GM19372 (cell line): ENCODE results near the gene MBNL2.

Experiments
- ATAC-seq: cut with Tn5 transposase; IDR thresholded peaks from one replicate; pipeline ENCODE4 v1.9.1; 2021; ENCODE audit warnings: mild to moderate bottlenecking, low read depth, moderate library complexity; ENCODE audit not compliant: unreplicated experiment

Gene MBNL2

GRCh38 chr13:97221989-97222700 is at the start of gene MBNL2:
Gene MBNL2, plus strand, starts transcription at chr13:97222333. Its CDS starts 53,903 bp downstream, at chr13:97276236.
- ATAC-seq: peak; percentile 97

- ATAC-seq: no peak
These were observed 47.5 kb upstream of the MBNL2 start for GRCh38 chr13:97174638-97175037.

- ATAC-seq: no peak
These were observed 47.1 kb upstream of the MBNL2 start for GRCh38 chr13:97175041-97175440.

- no peak for ATAC-seq
These were observed 42.6 kb upstream of the MBNL2 start for GRCh38 chr13:97179501-97179900.

- ATAC-seq: no peak
These were observed 39.8 kb upstream of the MBNL2 start for GRCh38 chr13:97182111-97182890.

- no peak for ATAC-seq
These were observed 36.8 kb upstream of the MBNL2 start for GRCh38 chr13:97185291-97185690.

GRCh38 chr13:97185751-97186150 is 36.4 kb upstream of the MBNL2 start:
- no peak for ATAC-seq

- no peak for ATAC-seq
These were observed 33.9 kb upstream of the MBNL2 start for GRCh38 chr13:97188207-97188606.

GRCh38 chr13:97189928-97190327 is 32.2 kb upstream of the MBNL2 start:
- ATAC-seq: no peak

GRCh38 chr13:97191142-97191541 is 31.0 kb upstream of the MBNL2 start:
- no peak for ATAC-seq

GRCh38 chr13:97191615-97192014 is 30.5 kb upstream of the MBNL2 start:
- ATAC-seq: no peak

GRCh38 chr13:97192166-97192565 is 30.0 kb upstream of the MBNL2 start:
- no peak for ATAC-seq

- no peak for ATAC-seq
These were observed 28.6 kb upstream of the MBNL2 start for GRCh38 chr13:97193577-97193976.

- no peak for ATAC-seq
These were observed 27.7 kb upstream of the MBNL2 start for GRCh38 chr13:97194479-97194878.

GRCh38 chr13:97196340-97196739 is 25.8 kb upstream of the MBNL2 start:
- ATAC-seq: no peak

GRCh38 chr13:97198753-97199152 is 23.4 kb upstream of the MBNL2 start:
- ATAC-seq: no peak

- no peak for ATAC-seq
These were observed 22.7 kb upstream of the MBNL2 start for GRCh38 chr13:97199451-97199850.

- ATAC-seq: no peak
These were observed 21.8 kb upstream of the MBNL2 start for GRCh38 chr13:97200081-97200942.

- ATAC-seq: no peak
These were observed 19.4 kb upstream of the MBNL2 start for GRCh38 chr13:97202761-97203160.

GRCh38 chr13:97205465-97205864 is 16.7 kb upstream of the MBNL2 start:
- ATAC-seq: no peak

- no peak for ATAC-seq
These were observed 16.2 kb upstream of the MBNL2 start for GRCh38 chr13:97205982-97206381.
